IPS-18a (cell line): Measurements from ENCODE around the gene TWF1.
A peak's percentile ranks its signal among the peaks of the same experiment; 100 is the strongest.

Experiments
- H3K27ac ChIP-seq: one replicate; pipeline ENCODE4 v1.5.1; 2013; ENCODE audit warnings: low read length
- H3K27me3 ChIP-seq: one replicate; pipeline ENCODE4 v1.6.1; 2013; ENCODE audit warnings: mild to moderate bottlenecking, low read length; ENCODE audit not compliant: control insufficient read depth, insufficient read depth
- H3K36me3 ChIP-seq: one replicate; pipeline ENCODE4 v1.6.1; 2013; ENCODE audit warnings: low read depth, low read length; ENCODE audit not compliant: control insufficient read depth
- H3K4me1 ChIP-seq: one replicate; pipeline ENCODE4 v1.6.1; 2013; ENCODE audit warnings: low read depth, low read length; ENCODE audit not compliant: control insufficient read depth
- H3K4me3 ChIP-seq: one replicate; pipeline ENCODE4 v1.5.1; 2013; ENCODE audit warnings: low read length
- H3K9ac ChIP-seq: one replicate; pipeline ENCODE4 v1.6.1; 2013; ENCODE audit warnings: mild to moderate bottlenecking, low read length, moderate library complexity
- H3K9me3 ChIP-seq: one replicate; pipeline ENCODE4 v1.6.1; 2013; ENCODE audit warnings: low read depth, low read length; ENCODE audit not compliant: control insufficient read depth

The TWF1 gene

DNA sequence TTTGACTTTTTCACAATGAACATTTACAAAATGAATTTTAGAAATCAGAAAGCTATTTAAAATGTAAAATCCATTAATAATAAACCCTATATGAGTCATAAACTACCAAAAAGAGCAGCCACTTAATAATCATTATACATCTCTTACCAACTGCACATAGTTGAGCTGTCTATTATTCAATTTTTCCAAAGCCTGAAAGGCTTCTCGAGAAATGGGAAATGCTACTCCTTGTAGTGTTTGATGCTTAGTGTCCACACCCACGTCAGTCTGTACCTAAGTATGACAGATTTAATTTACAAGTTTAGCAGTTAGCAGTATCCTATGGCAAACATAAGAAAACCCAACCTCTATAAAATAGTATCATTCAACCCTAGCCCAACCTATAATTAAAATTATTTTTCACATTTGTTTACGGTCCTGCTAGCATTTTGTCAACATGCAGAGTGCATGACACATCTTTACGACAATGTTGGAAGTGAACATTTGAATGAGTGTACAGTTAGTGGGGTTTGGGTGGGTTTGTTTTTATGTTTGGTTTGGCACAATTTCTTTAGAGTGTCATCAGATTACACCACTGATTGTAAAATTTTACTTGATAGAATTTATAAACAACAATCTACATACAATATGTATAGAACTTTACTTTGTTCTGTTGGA, 8.4 kb downstream of the TWF1 start:
- Histone ChIP-seq H3K9ac (no peak overlapping the region), H3K9me3 (no peaks in the 10 kb centered on the region), H3K27me3 (no peaks in the 10 kb centered on the region), H3K4me3 (no peak overlapping the region), H3K4me1 (no peaks in the 10 kb centered on the region), H3K27ac (no peak overlapping the region), H3K36me3 (peaks cover 70% of the 10 kb centered on the region)

DNA sequence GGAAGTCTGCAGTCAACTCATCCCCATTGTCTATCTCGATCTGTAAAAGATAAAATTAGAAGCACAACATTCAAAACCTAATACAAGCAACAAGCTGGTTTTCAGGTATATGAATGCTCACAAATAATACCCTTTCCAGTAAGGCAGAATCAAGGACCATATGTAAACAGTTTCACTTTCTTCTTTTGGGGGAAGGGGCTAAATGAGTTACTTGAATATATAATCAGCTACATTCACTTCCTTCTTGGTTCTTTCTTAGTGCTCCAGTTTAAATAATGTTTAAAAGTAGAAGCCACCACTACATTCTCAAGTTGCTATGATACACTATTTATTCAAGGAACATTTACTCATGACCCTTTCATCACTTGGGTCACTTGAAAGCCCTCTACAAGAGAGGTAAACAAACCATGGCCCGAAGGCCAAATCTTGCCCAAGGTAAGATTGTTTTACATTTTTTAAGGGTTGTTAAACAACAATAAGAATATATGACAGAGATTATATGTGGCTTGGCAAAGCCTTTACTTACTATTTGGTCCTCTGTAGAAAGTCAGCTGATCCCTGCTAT, 10.3 kb downstream of the TWF1 start:
- H3K9ac ChIP-seq: no peak overlapping the region
- H3K27me3 ChIP-seq: no peaks in the 10 kb centered on the region
- H3K4me1 ChIP-seq: no peaks in the 10 kb centered on the region
- H3K4me3 ChIP-seq: no peak overlapping the region
- peaks cover 55% of the 10 kb centered on the region for H3K36me3 ChIP-seq
- H3K27ac ChIP-seq: no peak overlapping the region
- H3K9me3 ChIP-seq: no peaks in the 10 kb centered on the region

DNA sequence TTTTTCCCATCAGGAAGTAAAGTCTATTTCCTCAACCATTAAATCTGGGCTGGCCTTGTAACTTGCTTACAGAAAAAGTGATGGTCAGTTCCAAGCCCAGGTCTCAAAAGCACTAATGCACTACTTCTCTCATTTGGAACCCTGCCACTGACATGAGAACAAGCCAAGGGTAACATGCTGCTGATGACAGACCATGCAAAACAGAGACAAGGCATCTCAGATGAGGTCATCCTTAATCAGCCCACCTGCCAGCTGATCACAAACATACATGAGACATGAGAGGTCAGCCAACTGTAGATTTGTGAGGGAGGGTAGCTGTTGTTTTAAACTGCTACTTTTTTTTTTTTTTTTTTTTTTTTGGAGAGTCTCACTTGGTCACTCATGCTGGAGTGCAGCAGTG, 16.2 kb downstream of the TWF1 start:
- Histone ChIP-seq H3K4me3 (no peak overlapping the region), H3K27me3 (no peaks in the 10 kb centered on the region), H3K9me3 (no peaks in the 10 kb centered on the region), H3K9ac (no peak overlapping the region), H3K27ac (no peak overlapping the region), H3K4me1 (no peaks in the 10 kb centered on the region), H3K36me3 (no peaks in the 10 kb centered on the region)

DNA sequence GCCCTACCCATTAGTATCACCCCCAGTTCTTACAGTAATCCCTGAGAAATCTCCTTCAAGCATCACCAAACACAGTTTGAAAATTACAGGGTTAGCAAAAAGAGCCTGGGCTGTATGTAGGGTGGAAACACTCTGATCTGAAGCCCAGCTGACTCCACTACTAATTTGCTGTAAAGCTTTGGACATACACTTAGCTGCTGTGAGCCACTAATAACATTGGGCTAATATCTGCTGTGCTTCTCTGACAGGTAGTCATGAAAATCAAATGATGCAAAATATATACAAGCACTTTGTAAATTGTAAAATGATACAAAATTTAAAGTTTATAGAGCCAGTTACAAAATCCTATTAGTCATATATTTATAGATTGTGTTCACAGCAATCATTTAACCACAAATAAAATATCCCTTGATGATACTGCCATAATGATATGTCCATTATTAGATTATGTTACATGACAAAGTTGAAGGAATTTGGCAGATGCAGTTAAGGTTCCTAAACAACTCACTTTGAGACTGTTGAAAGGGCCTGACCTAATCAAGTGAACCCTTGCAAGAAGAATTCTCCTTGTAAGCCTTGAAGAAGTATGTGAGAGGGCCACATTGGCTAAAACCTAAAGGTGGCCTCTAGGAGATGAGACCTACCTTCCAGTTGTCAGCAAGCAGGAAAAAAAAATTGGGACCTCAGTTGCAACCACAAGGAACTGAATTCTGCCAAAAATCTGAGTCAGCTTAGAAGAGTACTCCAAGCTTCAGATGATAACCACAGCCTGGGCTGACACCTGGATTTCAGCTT, 19.0 kb downstream of the TWF1 start:
- no peak overlapping the region for H3K9ac ChIP-seq
- peaks cover 5% of the 10 kb centered on the region for H3K36me3 ChIP-seq
- no peaks in the 10 kb centered on the region for H3K27me3 ChIP-seq
- no peak overlapping the region for H3K27ac ChIP-seq
- no peak overlapping the region for H3K4me3 ChIP-seq
- no peaks in the 10 kb centered on the region for H3K4me1 ChIP-seq
- no peaks in the 10 kb centered on the region for H3K9me3 ChIP-seq

DNA sequence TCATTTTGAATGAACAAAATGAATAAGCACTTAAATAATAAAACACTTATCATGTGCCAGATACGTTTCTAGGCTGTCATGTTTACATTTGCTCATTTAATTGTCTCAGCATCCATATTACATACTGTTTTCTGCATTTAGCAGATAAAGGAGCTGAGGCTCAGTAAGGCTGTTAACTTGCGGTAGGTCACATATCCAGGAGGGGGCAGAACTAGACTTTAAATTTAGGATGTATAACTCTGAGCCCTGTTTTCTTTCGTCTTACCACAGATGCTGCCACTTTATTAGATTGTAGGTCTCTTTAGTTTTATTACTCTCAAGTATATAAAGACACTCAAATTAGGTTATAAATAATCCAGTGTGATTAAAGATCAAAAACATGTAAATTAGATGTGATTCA, 29.6 kb downstream of the TWF1 start:
- Histone ChIP-seq H3K27me3 (no peaks in the 10 kb centered on the region), H3K4me3 (no peak overlapping the region), H3K9me3 (no peaks in the 10 kb centered on the region), H3K4me1 (no peaks in the 10 kb centered on the region), H3K9ac (no peak overlapping the region), H3K27ac (no peak overlapping the region), H3K36me3 (no peaks in the 10 kb centered on the region)

DNA sequence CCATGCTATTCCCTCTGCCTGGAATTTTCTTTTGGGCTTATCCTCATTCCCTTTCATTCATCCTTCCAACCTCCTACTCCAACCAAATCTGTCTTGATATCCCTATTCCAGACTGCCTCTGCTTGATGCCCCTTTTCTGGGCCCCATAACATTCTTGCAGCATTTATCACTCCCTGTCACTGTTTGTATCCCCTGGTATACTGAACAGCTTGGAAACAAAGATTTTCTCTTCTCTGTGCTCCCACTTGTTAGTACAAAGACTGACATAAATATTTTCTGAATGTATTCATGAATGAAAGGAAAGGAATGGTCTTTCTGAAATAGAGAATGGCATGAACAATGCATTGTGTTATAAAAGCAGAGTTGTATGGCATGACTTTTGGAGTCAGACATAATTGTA, 39.8 kb downstream of the TWF1 start:
- H3K27ac ChIP-seq: no peak overlapping the region

DNA sequence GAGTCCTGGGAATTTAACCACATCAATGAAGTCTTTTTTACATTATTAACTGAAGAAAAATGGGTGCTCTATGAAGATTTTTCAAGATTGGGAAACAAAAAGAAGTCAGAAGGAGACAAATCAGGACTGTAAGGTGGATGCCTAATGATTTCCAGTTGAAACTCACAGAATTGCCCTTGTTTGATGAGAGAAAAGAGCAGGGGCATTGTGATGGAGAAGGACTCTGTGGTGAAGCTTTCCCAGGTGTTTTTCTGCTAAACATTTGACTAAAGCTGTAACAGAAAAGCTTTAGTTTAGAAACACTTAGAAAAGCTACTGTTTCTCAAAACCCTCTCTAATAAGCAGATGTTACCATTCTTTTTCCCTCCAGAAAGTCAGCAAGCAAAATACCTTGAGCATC, 41.6 kb downstream of the TWF1 start:
- H3K27ac ChIP-seq: no peak overlapping the region
- no peaks in the 10 kb centered on the region for H3K27me3 ChIP-seq
- H3K36me3 ChIP-seq: no peaks in the 10 kb centered on the region
- no peak overlapping the region for H3K9ac ChIP-seq
- H3K9me3 ChIP-seq: no peaks in the 10 kb centered on the region
- H3K4me1 ChIP-seq: peaks cover 22% of the 10 kb centered on the region
- no peak overlapping the region for H3K4me3 ChIP-seq

More for the DNA sequence above, 39.8 kb downstream of the TWF1 start:
- Histone ChIP-seq H3K9ac (no peak overlapping the region), H3K9me3 (no peaks in the 10 kb centered on the region), H3K27me3 (no peaks in the 10 kb centered on the region), H3K4me1 (peaks cover 22% of the 10 kb centered on the region), H3K4me3 (no peak overlapping the region), H3K36me3 (no peaks in the 10 kb centered on the region)

DNA sequence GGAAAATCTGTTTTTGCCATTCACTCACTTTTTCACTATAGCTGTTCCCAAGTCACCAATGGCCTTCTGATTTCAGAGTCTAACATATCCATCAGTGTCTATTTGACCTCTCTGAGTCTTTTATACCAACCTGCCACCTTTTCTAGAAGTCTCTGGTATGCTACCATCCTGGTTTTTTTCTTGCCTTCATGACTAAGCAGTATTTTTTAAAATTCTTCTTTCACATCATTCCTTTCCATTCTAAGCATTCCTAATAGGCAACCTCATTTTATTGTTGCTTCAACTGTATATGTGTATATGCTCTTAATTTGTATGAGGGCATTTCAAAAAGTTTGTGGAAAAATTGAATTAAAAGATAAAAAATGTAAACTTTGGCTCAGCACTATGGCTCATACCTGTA, 42.3 kb downstream of the TWF1 start:
- Histone ChIP-seq H3K9me3 (no peaks in the 10 kb centered on the region), H3K36me3 (no peaks in the 10 kb centered on the region), H3K4me1 (peaks cover 22% of the 10 kb centered on the region), H3K4me3 (no peak overlapping the region), H3K27ac (no peak overlapping the region), H3K9ac (no peak overlapping the region), H3K27me3 (no peaks in the 10 kb centered on the region)

DNA sequence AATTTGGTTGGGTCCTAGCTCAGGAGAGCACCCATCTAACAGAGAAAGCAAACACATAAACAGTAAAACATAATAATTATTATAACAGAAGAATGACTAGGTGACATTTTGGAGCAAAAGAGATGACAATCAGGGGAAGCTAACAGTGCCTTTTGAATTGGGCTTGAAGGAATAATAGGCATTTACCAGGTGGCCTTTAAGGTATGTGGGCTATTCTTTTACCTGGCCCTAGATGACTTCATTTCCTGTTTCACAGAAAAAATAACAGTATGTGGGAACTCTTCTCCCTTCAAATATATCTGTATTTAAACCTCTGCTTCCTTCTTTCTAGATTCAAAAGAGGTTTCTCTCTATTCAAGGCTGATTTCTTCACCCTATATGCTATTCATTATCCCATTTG, 43.5 kb downstream of the TWF1 start:
- Histone ChIP-seq H3K27me3 (no peaks in the 10 kb centered on the region), H3K4me3 (peak overlapping the region; percentile 11), H3K36me3 (no peaks in the 10 kb centered on the region), H3K4me1 (peaks cover 27% of the 10 kb centered on the region), H3K27ac (peak overlapping the region; percentile 79), H3K9ac (no peak overlapping the region), H3K9me3 (no peaks in the 10 kb centered on the region)

DNA sequence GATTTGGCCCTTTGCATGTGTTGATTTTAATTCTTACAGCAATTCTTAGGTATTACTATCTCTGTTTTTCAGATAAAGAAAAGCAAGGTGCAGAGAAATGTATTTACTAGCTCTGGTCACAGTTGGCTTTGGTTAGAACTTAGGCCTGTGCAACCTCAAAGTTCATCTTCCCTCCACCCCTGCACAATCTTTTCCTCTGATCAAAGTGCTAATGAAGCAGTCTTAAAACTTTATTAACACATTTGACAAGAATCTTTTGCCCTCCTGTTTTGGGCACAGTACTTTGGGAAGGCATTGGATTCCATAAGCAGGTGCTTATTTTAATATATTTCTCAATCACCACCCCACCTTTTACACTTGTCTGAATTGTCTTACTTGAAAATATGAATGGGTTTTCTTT, 44.6 kb downstream of the TWF1 start:
- Histone ChIP-seq H3K27ac (no peak overlapping the region), H3K9me3 (no peaks in the 10 kb centered on the region), H3K9ac (no peak overlapping the region), H3K4me3 (no peak overlapping the region), H3K36me3 (no peaks in the 10 kb centered on the region), H3K27me3 (no peaks in the 10 kb centered on the region), H3K4me1 (peaks cover 28% of the 10 kb centered on the region)

DNA sequence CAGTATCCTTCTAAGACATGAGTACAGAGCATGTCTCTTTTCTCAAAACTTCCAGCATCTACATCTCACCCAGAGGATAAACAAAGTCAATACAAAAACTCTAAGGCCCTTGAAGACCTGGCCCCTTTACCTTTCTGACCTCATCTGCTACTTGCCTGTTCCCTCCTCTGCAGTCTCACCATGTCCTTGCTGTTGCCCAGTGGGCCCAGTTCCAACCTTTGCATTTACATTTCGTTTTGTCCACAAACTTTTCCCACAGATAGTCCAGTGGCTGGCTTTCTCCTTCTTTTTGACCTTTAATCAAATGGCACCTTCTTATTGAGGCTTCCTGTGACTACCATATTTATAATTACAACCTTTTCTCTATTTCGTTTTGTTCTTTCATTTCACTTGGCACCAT, 45.7 kb downstream of the TWF1 start:
- no peak overlapping the region for H3K4me3 ChIP-seq
- H3K9ac ChIP-seq: no peak overlapping the region
- H3K4me1 ChIP-seq: peaks cover 28% of the 10 kb centered on the region

More for the DNA sequence above, 45.7 kb downstream of the TWF1 start:
- Histone ChIP-seq H3K27me3 (no peaks in the 10 kb centered on the region), H3K9me3 (no peaks in the 10 kb centered on the region), H3K27ac (no peak overlapping the region), H3K36me3 (no peaks in the 10 kb centered on the region)
